Cardiac atrium fibroblast (primary cell): Measurements from ENCODE around the gene OR3A1. TPM values are rescaled to one million over a fixed set of nuclear protein-coding genes. Genes with fewer than 3 reads are reported as not detected.

Source experiments
- total RNA-seq: library from RNA; depleted of rRNA; stranded (reverse); fragments of >200 nt; gene quantifications from 2 replicates; pipeline ENCODE4 v1.2.3, GENCODE V29; 2015

Gene OR3A1
- not detected in 2 replicates for total RNA-seq

GRCh38 chr17:3298260-3298659 lies at the start of gene OR3A1:
Gene OR3A1 (minus strand): TSS chr17:3298360. CDS start chr17:3292582, 5,778 bp downstream.

Other genes with a start within 250 kb of the OR3A1 start
- not detected in 2 replicates for gene OR1D5, start 234.8 kb downstream of the OR3A1 start, total RNA-seq
- not detected in 2 replicates for gene OR1D2, start 193.9 kb downstream of the OR3A1 start, total RNA-seq
- gene OR1G1, start 170.8 kb downstream of the OR3A1 start, total RNA-seq: not detected in 2 replicates
- not detected in 2 replicates for gene OR1A2, start 100.8 kb downstream of the OR3A1 start, total RNA-seq
- not detected in 2 replicates for gene OR1A1, start 90.7 kb downstream of the OR3A1 start, total RNA-seq
- not detected in 2 replicates for gene OR3A2, start 87.9 kb upstream of the OR3A1 start, total RNA-seq
- not detected in 2 replicates for gene OR1E1, start 100.0 kb upstream of the OR3A1 start, total RNA-seq
- gene OR3A3, start 113.0 kb upstream of the OR3A1 start, total RNA-seq: not detected in 2 replicates
- not detected in 2 replicates for gene OR1E2, start 135.5 kb upstream of the OR3A1 start, total RNA-seq
- not detected in 2 replicates for gene SPATA22, start 173.5 kb upstream of the OR3A1 start, total RNA-seq
- 2.5 and 4.1 TPM in 2 replicates for gene ASPA, start 177.6 kb upstream of the OR3A1 start, total RNA-seq